ENCODE measurements around the gene ZFAND2A.

GRCh38 chr7:1117321-1117928, 42.6 kb downstream of the ZFAND2A start:
- TF ChIP-seq, protein P1, sequence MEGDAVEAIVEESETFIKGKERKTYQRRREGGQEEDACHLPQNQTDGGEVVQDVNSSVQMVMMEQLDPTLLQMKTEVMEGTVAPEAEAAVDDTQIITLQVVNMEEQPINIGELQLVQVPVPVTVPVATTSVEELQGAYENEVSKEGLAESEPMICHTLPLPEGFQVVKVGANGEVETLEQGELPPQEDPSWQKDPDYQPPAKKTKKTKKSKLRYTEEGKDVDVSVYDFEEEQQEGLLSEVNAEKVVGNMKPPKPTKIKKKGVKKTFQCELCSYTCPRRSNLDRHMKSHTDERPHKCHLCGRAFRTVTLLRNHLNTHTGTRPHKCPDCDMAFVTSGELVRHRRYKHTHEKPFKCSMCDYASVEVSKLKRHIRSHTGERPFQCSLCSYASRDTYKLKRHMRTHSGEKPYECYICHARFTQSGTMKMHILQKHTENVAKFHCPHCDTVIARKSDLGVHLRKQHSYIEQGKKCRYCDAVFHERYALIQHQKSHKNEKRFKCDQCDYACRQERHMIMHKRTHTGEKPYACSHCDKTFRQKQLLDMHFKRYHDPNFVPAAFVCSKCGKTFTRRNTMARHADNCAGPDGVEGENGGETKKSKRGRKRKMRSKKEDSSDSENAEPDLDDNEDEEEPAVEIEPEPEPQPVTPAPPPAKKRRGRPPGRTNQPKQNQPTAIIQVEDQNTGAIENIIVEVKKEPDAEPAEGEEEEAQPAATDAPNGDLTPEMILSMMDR (IDR thresholded peaks at IDR 0.05): no peak
- no peak for TF ChIP-seq EZH2 (IDR thresholded peaks at IDR 0.05)

Measured in neural progenitor cell (in vitro differentiated cells).